Left ventricle myocardium inferior (tissue), 1 donor: Measurements from ENCODE around the gene DAB1. TPM values are rescaled to one million over a fixed set of nuclear protein-coding genes. Genes with fewer than 3 reads are reported as not detected.

Source experiments
- DNase-seq: peaks from one replicate; pipeline ENCODE4 v3.0.0-alpha.2; 2020
- H3K27ac ChIP-seq: fragments of 200-600 bp; replicated peaks from 2 replicates; pipeline ENCODE4 v1.8.0; 2021
- H3K27me3 ChIP-seq: fragments of 200-600 bp; 2 replicates; pipeline ENCODE4 v1.8.0; 2021; ENCODE audit warnings: low read depth
- H3K36me3 ChIP-seq: fragments of 200-600 bp; 2 replicates; pipeline ENCODE4 v1.8.0; 2021
- H3K4me1 ChIP-seq: fragments of 200-600 bp; 2 replicates; pipeline ENCODE4 v1.8.0; 2021
- H3K4me3 ChIP-seq: fragments of 200-600 bp; 2 replicates; pipeline ENCODE4 v1.8.0; 2021; ENCODE audit warnings: mild to moderate bottlenecking, moderate library complexity
- H3K9me3 ChIP-seq: fragments of 200-600 bp; replicated peaks from 2 replicates; pipeline ENCODE4 v1.8.0; 2021
- CTCF ChIP-seq: fragments of 200-600 bp; IDR thresholded peaks from 2 replicates; pipeline ENCODE4 v1.8.0; 2021; ENCODE audit warnings: antibody characterized with exemption, mild to moderate bottlenecking, borderline replicate concordance
- intact Hi-C: fragments of 100-400 bp; cut with micrococcal nuclease; formaldehyde crosslinking; loops from one replicate; pipeline ENCODE4 v1.11.0; 2022
- total RNA-seq: library from RNA; stranded (reverse); fragmentation: NEBNext Ultra II Directional; extraction: Animal tissue kit (Norgen Biotek cat#: 25700); gene quantifications from one replicate; pipeline ENCODE4 v1.2.1, GENCODE V29; 2021
- donor health status: DM: no; HTN: yes; CAD: no; lungs with severe emphysema.

DAB1 gene
- total RNA-seq, 1 donor from 2014 or later: 0.77 TPM

GRCh38 chr1:57467830-57468229 lies 44.0 kb upstream of the DAB1 start:
- Histone ChIP-seq H3K36me3 (no peaks in the 10 kb centered on the region), H3K4me3 (no peak overlapping the region), H3K9me3 (no peaks in the 10 kb centered on the region), H3K27ac (no peak overlapping the region), H3K4me1 (peaks cover 22% of the 10 kb centered on the region), H3K27me3 (peaks cover 6% of the 10 kb centered on the region)
- DNase-seq: no peak
- intact Hi-C loops: no loop called here
- TF ChIP-seq CTCF: no peak

GRCh38 chr1:57464756-57465155 lies 40.9 kb upstream of the DAB1 start:
- Histone ChIP-seq H3K36me3 (no peaks in the 10 kb centered on the region), H3K9me3 (no peaks in the 10 kb centered on the region), H3K27ac (no peak overlapping the region), H3K4me3 (no peak overlapping the region), H3K27me3 (peaks cover 6% of the 10 kb centered on the region), H3K4me1 (peaks cover 22% of the 10 kb centered on the region)
- TF ChIP-seq CTCF: no peak
- intact Hi-C loops: no loop called here
- DNase-seq: no peak

- H3K36me3 ChIP-seq: no peaks in the 10 kb centered on the region
- peaks cover 6% of the 10 kb centered on the region for H3K27me3 ChIP-seq
- H3K27ac ChIP-seq: no peak overlapping the region
- peaks cover 14% of the 10 kb centered on the region for H3K4me1 ChIP-seq
- no peaks in the 10 kb centered on the region for H3K9me3 ChIP-seq
- intact Hi-C loops: no loop called here
- DNase-seq: no peak
- H3K4me3 ChIP-seq: no peak overlapping the region
- no peak for TF ChIP-seq CTCF
These were observed 39.5 kb upstream of the DAB1 start for GRCh38 chr1:57463343-57463742.

GRCh38 chr1:57461405-57461804 lies 37.5 kb upstream of the DAB1 start:
- Histone ChIP-seq H3K4me1 (peaks cover 3% of the 10 kb centered on the region), H3K4me3 (no peak overlapping the region), H3K9me3 (peaks cover 11% of the 10 kb centered on the region), H3K27me3 (peaks cover 6% of the 10 kb centered on the region), H3K27ac (no peak overlapping the region), H3K36me3 (no peaks in the 10 kb centered on the region)
- no peak for DNase-seq
- intact Hi-C loops: no loop called here
- TF ChIP-seq CTCF: no peak

GRCh38 chr1:57451516-57451915 lies 27.7 kb upstream of the DAB1 start:
- H3K27me3 ChIP-seq: no peaks in the 10 kb centered on the region
- no peak overlapping the region for H3K4me3 ChIP-seq
- DNase-seq: no peak
- no peaks in the 10 kb centered on the region for H3K9me3 ChIP-seq
- intact Hi-C loops: no loop called here
- no peaks in the 10 kb centered on the region for H3K36me3 ChIP-seq
- no peak for TF ChIP-seq CTCF
- H3K27ac ChIP-seq: no peak overlapping the region
- no peaks in the 10 kb centered on the region for H3K4me1 ChIP-seq

- no peaks in the 10 kb centered on the region for H3K27me3 ChIP-seq
- no peak overlapping the region for H3K4me3 ChIP-seq
- H3K9me3 ChIP-seq: no peaks in the 10 kb centered on the region
- H3K27ac ChIP-seq: no peak overlapping the region
- H3K4me1 ChIP-seq: no peaks in the 10 kb centered on the region
- no peak for DNase-seq
- no peak for TF ChIP-seq CTCF
- intact Hi-C loops: no loop called here
- H3K36me3 ChIP-seq: no peaks in the 10 kb centered on the region
These were observed 27.1 kb upstream of the DAB1 start for GRCh38 chr1:57450981-57451380.
